Karpas-422 (cell line): ENCODE results near the gene VAV3. TPM values are rescaled to one million over a fixed set of nuclear protein-coding genes. Genes with fewer than 3 reads are reported as not detected.

ENCODE experiments used
- DNase-seq: peaks from one replicate; pipeline ENCODE4 v3.0.0-alpha.2; 2015
- H2AFZ ChIP-seq: fragments of 200-600 bp; sonication (generic); 2 replicates; pipeline ENCODE4 v1.6.1; 2014; ENCODE audit warnings: antibody characterized with exemption, low read length, mixed read lengths
- H3K27ac ChIP-seq: fragments of 200-600 bp; sonication (generic); 2 replicates; pipeline ENCODE4 v1.5.1; 2014; ENCODE audit warnings: mild to moderate bottlenecking, low read length, moderate library complexity
- H3K27me3 ChIP-seq: fragments of 200-600 bp; sonication (generic); 2 replicates; pipeline ENCODE4 v1.6.1; 2014; ENCODE audit warnings: low read length, mixed read lengths
- H3K36me3 ChIP-seq: fragments of 200-600 bp; sonication (generic); 2 replicates; pipeline ENCODE4 v1.6.1; 2014; ENCODE audit warnings: low read length, mixed read lengths; ENCODE audit not compliant: insufficient read depth
- H3K4me1 ChIP-seq: fragments of 200-600 bp; sonication (generic); 2 replicates; pipeline ENCODE4 v1.6.1; 2014; ENCODE audit warnings: mild to moderate bottlenecking, low read length, mixed read lengths
- H3K4me2 ChIP-seq: fragments of 200-600 bp; sonication (generic); 2 replicates; pipeline ENCODE4 v1.6.1; 2014; ENCODE audit warnings: low read length, low read depth, mild to moderate bottlenecking; ENCODE audit not compliant: poor library complexity, severe bottlenecking
- H3K4me3 ChIP-seq: fragments of 200-600 bp; sonication (generic); 2 replicates; pipeline ENCODE4 v1.5.1; 2014; ENCODE audit warnings: mild to moderate bottlenecking, antibody characterized with exemption, low read length, mixed read lengths
- H3K79me2 ChIP-seq: fragments of 200-600 bp; sonication (generic); 2 replicates; pipeline ENCODE4 v1.6.1; 2014; ENCODE audit warnings: mild to moderate bottlenecking, low read length, mixed read lengths
- H3K9ac ChIP-seq: fragments of 200-600 bp; sonication (generic); 2 replicates; pipeline ENCODE4 v1.6.0; 2014; ENCODE audit warnings: low read length
- H3K9me2 ChIP-seq: fragments of 200-600 bp; sonication (generic), shearing (Covaris generic); replicated peaks from 2 replicates; pipeline ENCODE4 v1.6.0; 2014; ENCODE audit warnings: mild to moderate bottlenecking, low read length, moderate library complexity; ENCODE audit not compliant: insufficient read depth
- H3K9me3 ChIP-seq: fragments of 300-700, 200-600 bp; sonication (generic); 2 replicates; pipeline ENCODE4 v1.6.1; 2014; ENCODE audit warnings: low read length, mixed read lengths
- H4K20me1 ChIP-seq: fragments of 200-600 bp; sonication (generic); 2 replicates; pipeline ENCODE4 v1.6.1; 2014; ENCODE audit warnings: mild to moderate bottlenecking, antibody characterized with exemption, low read length, low read depth; ENCODE audit not compliant: insufficient read depth
- total RNA-seq: library from RNA; depleted of rRNA; stranded (reverse); fragments of >200 nt; shearing (Covaris generic); gene quantifications from 2 replicates; pipeline ENCODE4 v1.2.3, GENCODE V29; 2014; ENCODE audit warnings: low replicate concordance

VAV3 gene
- total RNA-seq, 1 experiment from 2014 or later = 1.1 TPM

- H3K9me3 ChIP-seq = no peaks in the 10 kb centered on the region
- H3K4me2 ChIP-seq = no peak overlapping the region
- no peak overlapping the region for H3K9ac ChIP-seq
- no peak for DNase-seq
- no peaks in the 10 kb centered on the region for H3K4me1 ChIP-seq
- H2AFZ ChIP-seq = no peak overlapping the region
- no peaks in the 10 kb centered on the region for H3K9me2 ChIP-seq
- H3K4me3 ChIP-seq = no peak overlapping the region
- H3K27me3 ChIP-seq = no peaks in the 10 kb centered on the region
- H3K27ac ChIP-seq = no peak overlapping the region
- no peaks in the 10 kb centered on the region for H4K20me1 ChIP-seq
- no peaks in the 10 kb centered on the region for H3K36me3 ChIP-seq
- no peaks in the 10 kb centered on the region for H3K79me2 ChIP-seq
Measured at GRCh38 chr1:107925565-107925964, 39.4 kb downstream of the VAV3 start.

DNA sequence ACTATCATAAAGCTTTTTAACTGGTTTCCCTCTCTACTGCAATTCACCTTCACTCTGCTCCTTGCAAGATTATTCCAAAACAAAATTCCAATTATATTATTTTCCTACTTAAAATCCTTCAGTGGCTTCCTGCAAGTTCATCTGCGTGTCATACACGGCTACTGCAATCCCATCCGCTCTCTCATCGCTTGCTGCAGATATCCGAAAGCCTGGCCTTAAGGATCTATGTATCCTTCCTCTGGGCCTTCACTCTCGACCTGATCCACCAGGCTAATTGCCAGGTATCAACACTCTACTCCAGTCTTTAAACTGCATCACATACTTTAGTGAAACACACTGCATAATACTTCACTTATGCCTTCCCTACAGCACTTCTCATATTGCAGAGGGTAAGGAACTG lies 44.0 kb downstream of the VAV3 start:
- H2AFZ ChIP-seq = no peak overlapping the region
- H3K27me3 ChIP-seq = 0 out of 2 replicates have a peak, but pooled peaks cover 2% of the 10 kb centered on the region
- no peak overlapping the region for H3K4me3 ChIP-seq
- H3K27ac ChIP-seq = no peak overlapping the region
- H3K9me2 ChIP-seq = no peaks in the 10 kb centered on the region
- no peaks in the 10 kb centered on the region; the same call in 1 of the 2 replicates for H3K36me3 ChIP-seq
- no peak overlapping the region for H3K9ac ChIP-seq
- H4K20me1 ChIP-seq = no peaks in the 10 kb centered on the region
- peaks cover 7% of the 10 kb centered on the region; the same call in 1 of the 2 replicates for H3K9me3 ChIP-seq
- no peak overlapping the region for H3K4me2 ChIP-seq
- no peaks in the 10 kb centered on the region for H3K79me2 ChIP-seq
- no peak for DNase-seq
- no peaks in the 10 kb centered on the region for H3K4me1 ChIP-seq

GRCh38 chr1:107920561-107920960 lies 44.4 kb downstream of the VAV3 start:
- Histone ChIP-seq H4K20me1 (no peaks in the 10 kb centered on the region), H3K4me3 (no peak overlapping the region), H3K4me2 (no peak overlapping the region), H3K9me3 (peaks cover 7% of the 10 kb centered on the region; the same call in 1 of the 2 replicates), H3K9ac (no peak overlapping the region), H3K27me3 (0 out of 2 replicates have a peak, but pooled peaks cover 2% of the 10 kb centered on the region), H3K36me3 (no peaks in the 10 kb centered on the region; the same call in 1 of the 2 replicates), H3K9me2 (no peaks in the 10 kb centered on the region), H3K27ac (no peak overlapping the region), H3K79me2 (no peaks in the 10 kb centered on the region), H2AFZ (no peak overlapping the region), H3K4me1 (no peaks in the 10 kb centered on the region)
- DNase-seq = no peak

DNA sequence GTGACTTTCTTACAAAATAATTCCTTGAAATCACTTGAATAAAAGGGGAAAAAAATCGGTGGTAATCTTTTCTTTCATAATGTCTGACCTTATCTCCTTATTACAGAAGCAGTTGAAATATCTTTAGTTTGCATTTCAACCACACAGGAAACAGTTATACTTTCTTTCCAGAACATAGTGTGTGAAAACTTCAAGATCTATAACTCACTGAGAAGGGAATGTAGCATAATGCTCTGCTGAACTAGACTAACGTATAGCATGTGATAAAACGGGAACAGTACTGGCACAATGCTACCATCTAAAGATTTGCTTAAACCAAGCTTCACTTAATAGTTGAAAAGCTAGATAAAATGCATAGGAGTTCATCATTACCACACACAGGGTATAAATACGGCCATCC lies 45.0 kb downstream of the VAV3 start:
- Histone ChIP-seq H3K27me3 (0 out of 2 replicates have a peak, but pooled peaks cover 2% of the 10 kb centered on the region), H3K4me3 (no peak overlapping the region), H3K27ac (no peak overlapping the region), H4K20me1 (no peaks in the 10 kb centered on the region), H3K36me3 (no peaks in the 10 kb centered on the region; the same call in 1 of the 2 replicates), H3K9me2 (no peaks in the 10 kb centered on the region), H3K4me2 (no peak overlapping the region), H3K79me2 (no peaks in the 10 kb centered on the region), H2AFZ (no peak overlapping the region), H3K4me1 (no peaks in the 10 kb centered on the region), H3K9ac (no peak overlapping the region), H3K9me3 (peaks cover 7% of the 10 kb centered on the region; the same call in 1 of the 2 replicates)
- DNase-seq = no peak

GRCh38 chr1:107914119-107914765 lies 50.7 kb downstream of the VAV3 start:
- Histone ChIP-seq H3K4me1 (no peaks in the 10 kb centered on the region), H3K9me3 (peaks cover 7% of the 10 kb centered on the region; the same call in 1 of the 2 replicates), H3K9ac (no peak overlapping the region), H3K4me2 (no peak overlapping the region), H3K79me2 (no peaks in the 10 kb centered on the region), H3K27me3 (0 out of 2 replicates have a peak, but pooled peaks cover 2% of the 10 kb centered on the region), H2AFZ (no peak overlapping the region), H4K20me1 (no peaks in the 10 kb centered on the region), H3K4me3 (no peak overlapping the region), H3K27ac (no peak overlapping the region), H3K36me3 (no peaks in the 10 kb centered on the region; the same call in 1 of the 2 replicates), H3K9me2 (no peaks in the 10 kb centered on the region)
- peak; percentile 34 for DNase-seq

- H3K27ac ChIP-seq = no peak overlapping the region
- H3K79me2 ChIP-seq = no peaks in the 10 kb centered on the region
- H3K4me2 ChIP-seq = no peak overlapping the region
- H4K20me1 ChIP-seq = no peaks in the 10 kb centered on the region
- H3K9me2 ChIP-seq = no peaks in the 10 kb centered on the region
- H3K36me3 ChIP-seq = no peaks in the 10 kb centered on the region
- no peak overlapping the region for H2AFZ ChIP-seq
- no peaks in the 10 kb centered on the region for H3K27me3 ChIP-seq
- peaks cover under 1% of the 10 kb centered on the region; the same call in 1 of the 2 replicates for H3K9me3 ChIP-seq
- H3K4me3 ChIP-seq = no peak overlapping the region
- peak; percentile 14 for DNase-seq
- H3K4me1 ChIP-seq = no peaks in the 10 kb centered on the region
- H3K9ac ChIP-seq = no peak overlapping the region
Measured at GRCh38 chr1:107912656-107913055, 52.3 kb downstream of the VAV3 start.

GRCh38 chr1:107900090-107900945 lies 64.7 kb downstream of the VAV3 start:
- H3K4me3 ChIP-seq = no peak overlapping the region
- H4K20me1 ChIP-seq = no peaks in the 10 kb centered on the region
- H3K4me2 ChIP-seq = no peak overlapping the region
- no peak overlapping the region for H3K27ac ChIP-seq
- no peaks in the 10 kb centered on the region for H3K9me3 ChIP-seq
- H3K9me2 ChIP-seq = no peaks in the 10 kb centered on the region
- H3K36me3 ChIP-seq = no peaks in the 10 kb centered on the region
- H3K4me1 ChIP-seq = peaks cover 49% of the 10 kb centered on the region
- peak; percentile 39 for DNase-seq
- no peaks in the 10 kb centered on the region for H3K79me2 ChIP-seq
- no peak overlapping the region for H3K9ac ChIP-seq
- H2AFZ ChIP-seq = peak overlapping the region; percentile 75
- H3K27me3 ChIP-seq = no peaks in the 10 kb centered on the region

DNA sequence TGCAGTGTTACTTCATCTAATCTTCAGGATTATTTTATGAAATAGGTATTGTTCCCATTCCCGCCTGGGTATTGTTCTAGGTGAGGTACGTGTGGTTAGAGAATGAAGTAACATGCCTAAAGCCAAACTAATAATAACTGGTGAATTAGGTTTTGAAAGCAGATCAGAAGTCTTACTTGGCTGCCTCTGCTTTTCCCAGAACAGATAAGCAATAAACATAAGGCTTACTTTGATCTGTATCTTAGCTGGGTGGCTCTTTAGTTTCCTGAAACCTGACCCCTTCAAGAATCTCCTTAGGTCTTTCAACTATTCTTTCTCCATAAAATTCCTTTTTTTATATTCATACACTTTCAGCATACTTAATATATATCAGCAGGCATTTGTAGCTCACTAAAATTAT lies 65.3 kb downstream of the VAV3 start:
- no peak overlapping the region for H3K9ac ChIP-seq
- no peaks in the 10 kb centered on the region for H4K20me1 ChIP-seq
- no peaks in the 10 kb centered on the region for H3K9me3 ChIP-seq
- H2AFZ ChIP-seq = peak overlapping the region; percentile 75; the same call in 1 of the 2 replicates
- no peaks in the 10 kb centered on the region for H3K36me3 ChIP-seq
- H3K79me2 ChIP-seq = no peaks in the 10 kb centered on the region
- no peaks in the 10 kb centered on the region for H3K27me3 ChIP-seq
- H3K4me2 ChIP-seq = no peak overlapping the region
- H3K9me2 ChIP-seq = no peaks in the 10 kb centered on the region
- peak; percentile 34 for DNase-seq
- no peak overlapping the region for H3K4me3 ChIP-seq
- H3K27ac ChIP-seq = no peak overlapping the region
- H3K4me1 ChIP-seq = peaks cover 49% of the 10 kb centered on the region
